ENCODE data around the gene KHDRBS2. TPM values are rescaled to one million over a fixed set of nuclear protein-coding genes. Genes with fewer than 3 reads are reported as not detected.

The KHDRBS2 gene
- total RNA-seq, 1 experiment from 2014 or later = 1.2 TPM

DNA sequence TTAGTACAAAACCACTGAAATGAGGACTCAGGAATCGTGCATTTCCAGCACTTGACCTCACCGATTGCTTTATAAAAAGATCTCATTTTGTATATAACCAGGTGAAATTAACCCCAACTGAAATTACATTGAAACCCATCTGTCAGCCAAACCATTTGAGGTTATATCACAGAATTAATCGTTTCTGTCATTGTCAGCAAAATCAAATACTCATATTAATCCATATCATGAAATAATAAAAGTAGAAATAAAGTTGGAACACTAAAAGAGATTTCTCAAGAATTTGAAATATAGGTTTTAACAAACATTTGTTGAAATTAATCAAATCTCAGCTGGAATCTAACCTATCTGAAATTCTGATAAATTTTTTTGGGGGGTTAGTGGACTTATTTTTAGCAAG, 23.7 kb downstream of the KHDRBS2 start:
- CTCF ChIA-PET = no interaction called here
- POLR2A ChIA-PET = no interaction called here
- Mint-ChIP-seq H3K27me3 (ENCODE audit: low read depth) (no peaks in the 10 kb centered on the region; the same call in 1 of the 2 replicates), H3K36me3 (no peaks in the 10 kb centered on the region), H3K27ac (no peak overlapping the region), H3K4me3 (no peak overlapping the region), H3K4me1 (no peaks in the 10 kb centered on the region), H3K9me3 (no peaks in the 10 kb centered on the region)
- ATAC-seq = no peak
- DNase-seq (ENCODE audit: low spot score) = no peak
- TF ChIP-seq PRRX2 (CRISPR knock-in tag; IDR thresholded peaks at IDR 0.05) (no peak), ZNF219 (CRISPR knock-in tag; IDR thresholded peaks at IDR 0.05; ENCODE audit: borderline replicate concordance) (no peak), IRF2 (CRISPR knock-in tag; IDR thresholded peaks at IDR 0.05; ENCODE audit: borderline replicate concordance, low read depth) (no peak), CREM (CRISPR knock-in tag; IDR thresholded peaks at IDR 0.05) (no peak), ATF1 (CRISPR knock-in tag; IDR thresholded peaks at IDR 0.05) (no peak), GTF2I (CRISPR knock-in tag; conservative IDR thresholded peaks at IDR 0.05) (no peak), OVOL2 (CRISPR knock-in tag; IDR thresholded peaks at IDR 0.05; ENCODE audit: borderline replicate concordance) (no peak), HMGA2 (CRISPR knock-in tag; IDR thresholded peaks at IDR 0.05) (no peak)
- TF ChIP-seq, protein P1, sequence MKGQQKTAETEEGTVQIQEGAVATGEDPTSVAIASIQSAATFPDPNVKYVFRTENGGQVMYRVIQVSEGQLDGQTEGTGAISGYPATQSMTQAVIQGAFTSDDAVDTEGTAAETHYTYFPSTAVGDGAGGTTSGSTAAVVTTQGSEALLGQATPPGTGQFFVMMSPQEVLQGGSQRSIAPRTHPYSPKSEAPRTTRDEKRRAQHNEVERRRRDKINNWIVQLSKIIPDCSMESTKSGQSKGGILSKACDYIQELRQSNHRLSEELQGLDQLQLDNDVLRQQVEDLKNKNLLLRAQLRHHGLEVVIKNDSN (CRISPR knock-in tag; IDR thresholded peaks at IDR 0.05) = no peak
- TF ChIP-seq, protein P2, sequence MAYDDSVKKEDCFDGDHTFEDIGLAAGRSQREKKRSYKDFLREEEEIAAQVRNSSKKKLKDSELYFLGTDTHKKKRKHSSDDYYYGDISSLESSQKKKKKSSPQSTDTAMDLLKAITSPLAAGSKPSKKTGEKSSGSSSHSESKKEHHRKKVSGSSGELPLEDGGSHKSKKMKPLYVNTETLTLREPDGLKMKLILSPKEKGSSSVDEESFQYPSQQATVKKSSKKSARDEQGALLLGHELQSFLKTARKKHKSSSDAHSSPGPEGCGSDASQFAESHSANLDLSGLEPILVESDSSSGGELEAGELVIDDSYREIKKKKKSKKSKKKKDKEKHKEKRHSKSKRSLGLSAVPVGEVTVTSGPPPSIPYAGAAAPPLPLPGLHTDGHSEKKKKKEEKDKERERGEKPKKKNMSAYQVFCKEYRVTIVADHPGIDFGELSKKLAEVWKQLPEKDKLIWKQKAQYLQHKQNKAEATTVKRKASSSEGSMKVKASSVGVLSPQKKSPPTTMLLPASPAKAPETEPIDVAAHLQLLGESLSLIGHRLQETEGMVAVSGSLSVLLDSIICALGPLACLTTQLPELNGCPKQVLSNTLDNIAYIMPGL (CRISPR knock-in tag; IDR thresholded peaks at IDR 0.05) = no peak
- TF ChIP-seq, protein P3, sequence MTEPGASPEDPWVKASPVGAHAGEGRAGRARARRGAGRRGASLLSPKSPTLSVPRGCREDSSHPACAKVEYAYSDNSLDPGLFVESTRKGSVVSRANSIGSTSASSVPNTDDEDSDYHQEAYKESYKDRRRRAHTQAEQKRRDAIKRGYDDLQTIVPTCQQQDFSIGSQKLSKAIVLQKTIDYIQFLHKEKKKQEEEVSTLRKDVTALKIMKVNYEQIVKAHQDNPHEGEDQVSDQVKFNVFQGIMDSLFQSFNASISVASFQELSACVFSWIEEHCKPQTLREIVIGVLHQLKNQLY (CRISPR knock-in tag; IDR thresholded peaks at IDR 0.05) = no peak
- TF ChIP-seq, protein P4, sequence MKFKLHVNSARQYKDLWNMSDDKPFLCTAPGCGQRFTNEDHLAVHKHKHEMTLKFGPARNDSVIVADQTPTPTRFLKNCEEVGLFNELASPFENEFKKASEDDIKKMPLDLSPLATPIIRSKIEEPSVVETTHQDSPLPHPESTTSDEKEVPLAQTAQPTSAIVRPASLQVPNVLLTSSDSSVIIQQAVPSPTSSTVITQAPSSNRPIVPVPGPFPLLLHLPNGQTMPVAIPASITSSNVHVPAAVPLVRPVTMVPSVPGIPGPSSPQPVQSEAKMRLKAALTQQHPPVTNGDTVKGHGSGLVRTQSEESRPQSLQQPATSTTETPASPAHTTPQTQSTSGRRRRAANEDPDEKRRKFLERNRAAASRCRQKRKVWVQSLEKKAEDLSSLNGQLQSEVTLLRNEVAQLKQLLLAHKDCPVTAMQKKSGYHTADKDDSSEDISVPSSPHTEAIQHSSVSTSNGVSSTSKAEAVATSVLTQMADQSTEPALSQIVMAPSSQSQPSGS (CRISPR knock-in tag; IDR thresholded peaks at IDR 0.05; ENCODE audit: borderline replicate concordance, low read depth) = no peak
- TF ChIP-seq, protein P5, sequence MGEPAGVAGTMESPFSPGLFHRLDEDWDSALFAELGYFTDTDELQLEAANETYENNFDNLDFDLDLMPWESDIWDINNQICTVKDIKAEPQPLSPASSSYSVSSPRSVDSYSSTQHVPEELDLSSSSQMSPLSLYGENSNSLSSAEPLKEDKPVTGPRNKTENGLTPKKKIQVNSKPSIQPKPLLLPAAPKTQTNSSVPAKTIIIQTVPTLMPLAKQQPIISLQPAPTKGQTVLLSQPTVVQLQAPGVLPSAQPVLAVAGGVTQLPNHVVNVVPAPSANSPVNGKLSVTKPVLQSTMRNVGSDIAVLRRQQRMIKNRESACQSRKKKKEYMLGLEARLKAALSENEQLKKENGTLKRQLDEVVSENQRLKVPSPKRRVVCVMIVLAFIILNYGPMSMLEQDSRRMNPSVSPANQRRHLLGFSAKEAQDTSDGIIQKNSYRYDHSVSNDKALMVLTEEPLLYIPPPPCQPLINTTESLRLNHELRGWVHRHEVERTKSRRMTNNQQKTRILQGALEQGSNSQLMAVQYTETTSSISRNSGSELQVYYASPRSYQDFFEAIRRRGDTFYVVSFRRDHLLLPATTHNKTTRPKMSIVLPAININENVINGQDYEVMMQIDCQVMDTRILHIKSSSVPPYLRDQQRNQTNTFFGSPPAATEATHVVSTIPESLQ (CRISPR knock-in tag; IDR thresholded peaks at IDR 0.05) = no peak

DNA sequence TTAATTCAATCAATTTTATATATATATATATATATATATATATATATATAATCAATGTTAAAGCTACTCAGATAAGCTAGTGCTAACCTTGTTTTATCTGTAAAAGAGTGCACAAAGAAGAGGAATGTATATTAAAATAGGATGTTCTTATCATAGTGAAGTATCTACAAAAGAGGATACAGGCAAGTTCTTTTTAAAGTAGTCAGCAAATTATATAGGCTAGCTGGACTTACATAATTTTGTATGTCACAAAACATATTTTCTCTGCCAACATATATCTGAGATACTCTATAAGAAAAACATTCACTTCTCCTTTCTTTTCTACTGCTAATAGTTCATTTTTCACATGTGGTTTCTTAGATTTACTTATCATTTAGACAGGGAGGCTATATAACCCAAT, 39.9 kb downstream of the KHDRBS2 start:
- Mint-ChIP-seq H3K27ac (no peak overlapping the region), H3K9me3 (peaks cover 3% of the 10 kb centered on the region; the same call in 1 of the 2 replicates), H3K4me3 (no peak overlapping the region), H3K27me3 (ENCODE audit: low read depth) (no peaks in the 10 kb centered on the region), H3K4me1 (peaks cover 2% of the 10 kb centered on the region; the same call in 1 of the 2 replicates), H3K36me3 (no peaks in the 10 kb centered on the region)
- ChIA-PET POLR2A (no interaction called here), CTCF (no interaction called here)
- TF ChIP-seq, protein P6, sequence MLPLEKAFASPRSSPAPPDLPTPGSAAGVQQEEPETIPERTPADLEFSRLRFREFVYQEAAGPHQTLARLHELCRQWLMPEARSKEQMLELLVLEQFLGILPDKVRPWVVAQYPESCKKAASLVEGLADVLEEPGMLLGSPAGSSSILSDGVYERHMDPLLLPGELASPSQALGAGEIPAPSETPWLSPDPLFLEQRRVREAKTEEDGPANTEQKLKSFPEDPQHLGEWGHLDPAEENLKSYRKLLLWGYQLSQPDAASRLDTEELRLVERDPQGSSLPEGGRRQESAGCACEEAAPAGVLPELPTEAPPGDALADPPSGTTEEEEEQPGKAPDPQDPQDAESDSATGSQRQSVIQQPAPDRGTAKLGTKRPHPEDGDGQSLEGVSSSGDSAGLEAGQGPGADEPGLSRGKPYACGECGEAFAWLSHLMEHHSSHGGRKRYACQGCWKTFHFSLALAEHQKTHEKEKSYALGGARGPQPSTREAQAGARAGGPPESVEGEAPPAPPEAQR (CRISPR knock-in tag; IDR thresholded peaks at IDR 0.05) = no peak
- TF ChIP-seq MYBL2 (CRISPR knock-in tag; IDR thresholded peaks at IDR 0.05) = no peak
- TF ChIP-seq, protein P7, sequence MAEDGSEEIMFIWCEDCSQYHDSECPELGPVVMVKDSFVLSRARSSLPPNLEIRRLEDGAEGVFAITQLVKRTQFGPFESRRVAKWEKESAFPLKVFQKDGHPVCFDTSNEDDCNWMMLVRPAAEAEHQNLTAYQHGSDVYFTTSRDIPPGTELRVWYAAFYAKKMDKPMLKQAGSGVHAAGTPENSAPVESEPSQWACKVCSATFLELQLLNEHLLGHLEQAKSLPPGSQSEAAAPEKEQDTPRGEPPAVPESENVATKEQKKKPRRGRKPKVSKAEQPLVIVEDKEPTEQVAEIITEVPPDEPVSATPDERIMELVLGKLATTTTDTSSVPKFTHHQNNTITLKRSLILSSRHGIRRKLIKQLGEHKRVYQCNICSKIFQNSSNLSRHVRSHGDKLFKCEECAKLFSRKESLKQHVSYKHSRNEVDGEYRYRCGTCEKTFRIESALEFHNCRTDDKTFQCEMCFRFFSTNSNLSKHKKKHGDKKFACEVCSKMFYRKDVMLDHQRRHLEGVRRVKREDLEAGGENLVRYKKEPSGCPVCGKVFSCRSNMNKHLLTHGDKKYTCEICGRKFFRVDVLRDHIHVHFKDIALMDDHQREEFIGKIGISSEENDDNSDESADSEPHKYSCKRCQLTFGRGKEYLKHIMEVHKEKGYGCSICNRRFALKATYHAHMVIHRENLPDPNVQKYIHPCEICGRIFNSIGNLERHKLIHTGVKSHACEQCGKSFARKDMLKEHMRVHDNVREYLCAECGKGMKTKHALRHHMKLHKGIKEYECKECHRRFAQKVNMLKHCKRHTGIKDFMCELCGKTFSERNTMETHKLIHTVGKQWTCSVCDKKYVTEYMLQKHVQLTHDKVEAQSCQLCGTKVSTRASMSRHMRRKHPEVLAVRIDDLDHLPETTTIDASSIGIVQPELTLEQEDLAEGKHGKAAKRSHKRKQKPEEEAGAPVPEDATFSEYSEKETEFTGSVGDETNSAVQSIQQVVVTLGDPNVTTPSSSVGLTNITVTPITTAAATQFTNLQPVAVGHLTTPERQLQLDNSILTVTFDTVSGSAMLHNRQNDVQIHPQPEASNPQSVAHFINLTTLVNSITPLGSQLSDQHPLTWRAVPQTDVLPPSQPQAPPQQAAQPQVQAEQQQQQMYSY (CRISPR knock-in tag; IDR thresholded peaks at IDR 0.05) = no peak
- no peak for TF ChIP-seq NFE2L1 (CRISPR knock-in tag; IDR thresholded peaks at IDR 0.05)
- TF ChIP-seq ELF4 (CRISPR knock-in tag; IDR thresholded peaks at IDR 0.05; ENCODE audit: low read depth) = no peak
- no peak for TF ChIP-seq ZNF671 (CRISPR knock-in tag; IDR thresholded peaks at IDR 0.05)
- DNase-seq (ENCODE audit: low spot score) (no peak), ATAC-seq (no peak)
